ENCODE measurements around the gene OPN5. TPM values are rescaled to one million over a fixed set of nuclear protein-coding genes. Genes with fewer than 3 reads are reported as not detected.

The OPN5 gene
- total and polyA plus RNA-seq, 4 donors, result 0.12 TPM; not detected in 3

- H3K9ac ChIP-seq (ENCODE audit: insufficient read depth in 1 of 2, low read length in 2 of 2), result no peak overlapping the region
These were observed 6.7 kb downstream of the OPN5 start for GRCh38 chr6:47788498-47788884.

GRCh38 chr6:47789553-47789952 is 7.7 kb downstream of the OPN5 start:
- 75% methylated on average over 2 of the region's 2 CpGs for WGBS, 2 donors
- H3K36me3 ChIP-seq (ENCODE audit: control insufficient read depth in 4 of 4, insufficient read depth in 4 of 4, low read length in 4 of 4), result no peaks in the 10 kb centered on the region
- ATAC-seq (ENCODE audit: insufficient read depth, low FRiP score), result no peak

More at GRCh38 chr6:47788498-47788884, 6.7 kb downstream of the OPN5 start:
- no peak for TF ChIP-seq CTCF (IDR thresholded peaks at IDR 0.05; ENCODE audit: control extremely low read depth, extremely low read depth)
- peaks cover 0 to 2% (median 0%) of the 10 kb centered on the region in 5 donors for H3K4me1 ChIP-seq (ENCODE audit: control insufficient read depth in 5 of 5, insufficient read depth in 5 of 5, low read length in 5 of 5)
- no peak overlapping the region for H3K4me3 ChIP-seq
- DNase-seq (no peak), ATAC-seq (ENCODE audit: insufficient read depth, low FRiP score) (no peak)
- H3K36me3 ChIP-seq (ENCODE audit: control insufficient read depth in 4 of 4, insufficient read depth in 4 of 4, low read length in 4 of 4), result no peaks in the 10 kb centered on the region
- no peaks in the 10 kb centered on the region for H3K9me3 ChIP-seq (ENCODE audit: control insufficient read depth in 4 of 4, insufficient read depth in 3 of 4, low read length in 3 of 4)
- 63 to 69% methylated on average over 5 of the region's 5 CpGs for WGBS, 2 donors
- no peak overlapping the region for H3K27ac ChIP-seq (ENCODE audit: low read depth in 1 of 2, low read length in 1 of 2)
- no peaks in the 10 kb centered on the region for H3K27me3 ChIP-seq (ENCODE audit: control insufficient read depth in 3 of 3, insufficient read depth in 3 of 3, low read length in 2 of 3)

GRCh38 chr6:47792216-47792733 is 10.4 kb downstream of the OPN5 start:
- ATAC-seq (ENCODE audit: insufficient read depth, low FRiP score) (no peak), DNase-seq (no peak)
- no peaks in the 10 kb centered on the region for H3K9me3 ChIP-seq (ENCODE audit: control insufficient read depth in 4 of 4, insufficient read depth in 3 of 4, low read length in 3 of 4)
- H3K36me3 ChIP-seq (ENCODE audit: control insufficient read depth in 4 of 4, insufficient read depth in 4 of 4, low read length in 4 of 4), result no peaks in the 10 kb centered on the region
- H3K27ac ChIP-seq (ENCODE audit: low read depth in 1 of 2, low read length in 1 of 2), result no peak overlapping the region
- H3K4me3 ChIP-seq, result no peak overlapping the region
- H3K4me1 ChIP-seq (ENCODE audit: control insufficient read depth in 5 of 5, insufficient read depth in 5 of 5, low read length in 5 of 5), result peaks cover 0 to 2% (median 0%) of the 10 kb centered on the region in 5 donors
- no peak for TF ChIP-seq CTCF (IDR thresholded peaks at IDR 0.05; ENCODE audit: control extremely low read depth, extremely low read depth)
- no peak overlapping the region for H3K9ac ChIP-seq (ENCODE audit: insufficient read depth in 1 of 2, low read length in 2 of 2)
- WGBS, 2 donors, result 94% methylated on average over 4 of the region's 4 CpGs
- H3K27me3 ChIP-seq (ENCODE audit: control insufficient read depth in 3 of 3, insufficient read depth in 3 of 3, low read length in 2 of 3), result no peaks in the 10 kb centered on the region

More at GRCh38 chr6:47789553-47789952, 7.7 kb downstream of the OPN5 start:
- H3K4me3 ChIP-seq, result no peak overlapping the region
- H3K9me3 ChIP-seq (ENCODE audit: control insufficient read depth in 4 of 4, insufficient read depth in 3 of 4, low read length in 3 of 4), result no peaks in the 10 kb centered on the region
- no peak overlapping the region for H3K9ac ChIP-seq (ENCODE audit: insufficient read depth in 1 of 2, low read length in 2 of 2)
- TF ChIP-seq CTCF (IDR thresholded peaks at IDR 0.05; ENCODE audit: control extremely low read depth, extremely low read depth), result no peak
- no peak for DNase-seq
- H3K27ac ChIP-seq (ENCODE audit: low read depth in 1 of 2, low read length in 1 of 2), result no peak overlapping the region
- peaks cover 0 to 2% (median 0%) of the 10 kb centered on the region in 5 donors for H3K4me1 ChIP-seq (ENCODE audit: control insufficient read depth in 5 of 5, insufficient read depth in 5 of 5, low read length in 5 of 5)
- H3K27me3 ChIP-seq (ENCODE audit: control insufficient read depth in 3 of 3, insufficient read depth in 3 of 3, low read length in 2 of 3), result no peaks in the 10 kb centered on the region

GRCh38 chr6:47794577-47795135 is 12.8 kb downstream of the OPN5 start:
- Histone ChIP-seq H3K9me3 (ENCODE audit: control insufficient read depth in 4 of 4, insufficient read depth in 3 of 4, low read length in 3 of 4) (no peaks in the 10 kb centered on the region), H3K4me1 (ENCODE audit: control insufficient read depth in 5 of 5, insufficient read depth in 5 of 5, low read length in 5 of 5) (no peaks in the 10 kb centered on the region), H3K27me3 (ENCODE audit: control insufficient read depth in 3 of 3, insufficient read depth in 3 of 3, low read length in 2 of 3) (no peaks in the 10 kb centered on the region), H3K36me3 (ENCODE audit: control insufficient read depth in 4 of 4, insufficient read depth in 4 of 4, low read length in 4 of 4) (no peaks in the 10 kb centered on the region), H3K4me3 (no peak overlapping the region), H3K9ac (ENCODE audit: insufficient read depth in 1 of 2, low read length in 2 of 2) (no peak overlapping the region), H3K27ac (ENCODE audit: low read depth in 1 of 2, low read length in 1 of 2) (no peak overlapping the region)
- ATAC-seq (ENCODE audit: insufficient read depth, low FRiP score) (no peak), DNase-seq (no peak)
- no peak for TF ChIP-seq CTCF (IDR thresholded peaks at IDR 0.05; ENCODE audit: control extremely low read depth, extremely low read depth)
- WGBS, 2 donors, result 79 to 88% methylated on average over 8 of the region's 8 CpGs
